ENCODE data around the gene PPIL6. TPM values are rescaled to one million over a fixed set of nuclear protein-coding genes. Genes with fewer than 3 reads are reported as not detected.

PPIL6 gene
- total RNA-seq, 1 donor from 2014 or later = 3.9 TPM

- no peaks in the 10 kb centered on the region for H3K27me3 ChIP-seq (ENCODE audit: low read depth)
- no peak overlapping the region for H3K4me3 ChIP-seq
- no peaks in the 10 kb centered on the region for H3K9me3 ChIP-seq (replicated peaks)
- no peaks in the 10 kb centered on the region for H3K36me3 ChIP-seq
- no peak for TF ChIP-seq CTCF (IDR thresholded peaks at IDR 0.05; ENCODE audit: borderline replicate concordance)
- H3K27ac ChIP-seq (replicated peaks) = no peak overlapping the region
- no peak for DNase-seq
- intact Hi-C loops (cut with micrococcal nuclease) = no loop called here
- H3K4me1 ChIP-seq = peaks cover 13% of the 10 kb centered on the region
These were observed 99.6 kb downstream of the PPIL6 start for GRCh38 chr6:109340811-109341210.

Other genes starting within 250 kb of the PPIL6 start
- gene CD164, start 58.2 kb downstream of the PPIL6 start, total RNA-seq = 93.3 TPM
- 3.5 TPM for gene SMPD2, start 96 bp upstream of the PPIL6 start, total RNA-seq
- 5.6 TPM for gene MICAL1, start 15.1 kb upstream of the PPIL6 start, total RNA-seq
- gene ZBTB24, start 42.6 kb upstream of the PPIL6 start, total RNA-seq = 2.6 TPM

All from left ventricle myocardium inferior (tissue), 1 donor.